ENCODE measurements around the gene FAM110C. TPM values are rescaled to one million over a fixed set of nuclear protein-coding genes. Genes with fewer than 3 reads are reported as not detected.

FAM110C gene
- total and polyA plus RNA-seq, 2 of the 8 experiments (the other 6 are each of a cell fraction or from before 2014, with no cell fraction given): 4.8 to 13.2 TPM

DNA sequence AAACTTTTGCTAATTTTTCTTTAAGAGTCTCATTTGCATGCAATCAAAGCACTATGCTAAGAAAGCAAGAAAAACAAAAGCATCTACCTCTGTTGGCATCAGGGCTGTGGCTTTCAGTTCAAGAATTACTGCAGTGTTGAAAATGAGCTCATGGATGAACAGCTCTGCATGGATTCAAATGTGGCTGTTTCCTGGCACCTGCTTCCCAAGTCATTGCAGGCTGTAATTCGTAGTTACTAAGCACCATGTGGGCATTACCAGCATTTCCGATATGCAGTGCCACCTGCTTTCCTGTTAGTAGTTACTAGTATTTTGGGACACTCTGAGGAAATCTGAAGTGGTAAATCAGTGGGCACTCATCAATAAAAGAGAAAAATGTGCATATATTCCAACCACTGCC lies 37.8 kb upstream of the FAM110C start:
- Histone ChIP-seq H3K79me2 (ENCODE audit: control insufficient read depth in 1 of 2, insufficient read depth in 2 of 2, low read length in 2 of 2) (no peaks in the 10 kb centered on the region), H3K4ac (replicated peaks; ENCODE audit: insufficient read length, low read depth, low read length) (no peak overlapping the region), H2BK120ac (replicated peaks; ENCODE audit: low read depth, low read length) (no peak overlapping the region), H2BK12ac (ENCODE audit: low read depth, low read length) (no peak overlapping the region), H3K9ac (replicated peaks in 1 of 4; ENCODE audit: extremely low read depth in 1 of 4, low read depth in 3 of 4, low read length in 3 of 4) (no peak overlapping the region), H4K91ac (replicated peaks; ENCODE audit: insufficient read length, low read length) (no peak overlapping the region), H2BK15ac (ENCODE audit: low read length) (no peak overlapping the region), H3K4me1 (replicated peaks in 1 of 4; ENCODE audit: control insufficient read depth in 3 of 4, insufficient read depth in 4 of 4, low read length in 3 of 4) (peaks cover 5 to 16% (median 10%) of the 10 kb centered on the region in 4 experiments), H3K9me3 (ENCODE audit: insufficient read depth in 2 of 2, low read depth in 1 of 2, low read length in 1 of 2) (no peaks in the 10 kb centered on the region), H3K4me2 (ENCODE audit: insufficient read depth in 1 of 2, low read depth in 2 of 2, low read length in 2 of 2) (no peak overlapping the region), H2BK20ac (ENCODE audit: low read length) (no peak overlapping the region), H3K23me2 (ENCODE audit: low read depth, low read length) (no peaks in the 10 kb centered on the region), H3K27ac (ENCODE audit: low read depth, low read length) (no peak overlapping the region), H2BK5ac (ENCODE audit: low read depth, low read length) (no peak overlapping the region), H4K20me1 (replicated peaks in 1 of 2; ENCODE audit: control insufficient read depth in 1 of 2, insufficient read depth in 2 of 2, low read length in 2 of 2) (no peaks in the 10 kb centered on the region), H3K4me3 (ENCODE audit: extremely low read depth in 1 of 4, insufficient read depth in 2 of 4, low read depth in 3 of 4, low read length in 4 of 4) (no peak overlapping the region), H3K18ac (ENCODE audit: extremely low read depth, low read length) (no peak overlapping the region), H3K27me3 (replicated peaks in 1 of 4; ENCODE audit: control insufficient read depth in 3 of 4, extremely low read depth in 1 of 4, insufficient read depth in 3 of 4, low read length in 3 of 4) (no peaks in the 10 kb centered on the region), H4K8ac (ENCODE audit: extremely low read depth, insufficient read depth, low read length) (no peak overlapping the region), H3K79me1 (ENCODE audit: low read depth, low read length) (no peaks in the 10 kb centered on the region), H4K5ac (ENCODE audit: insufficient read length, low read depth, low read length) (no peak overlapping the region), H2AK5ac (ENCODE audit: low read depth, low read length) (no peak overlapping the region), H3K23ac (ENCODE audit: insufficient read length) (no peak overlapping the region), H2AFZ (ENCODE audit: low read length) (no peak overlapping the region), H3K14ac (ENCODE audit: insufficient read length) (no peak overlapping the region), H3K56ac (replicated peaks; ENCODE audit: insufficient read length, low read depth, low read length) (no peak overlapping the region), H3K36me3 (ENCODE audit: control insufficient read depth in 2 of 4, insufficient read depth in 4 of 4, low read length in 3 of 4) (no peaks in the 10 kb centered on the region)
- FAIRE-seq: no peak
- ChIA-PET POLR2A (ENCODE audit: partially characterized antibody) (no interaction called here), CTCF (ENCODE audit: partially characterized antibody) (interaction anchor here (0.9 to 1.4 kb wide), 2 partner anchors 9 to 72 kb away, joined by 3 to 4 read pairs; no protein-coding TSS in a partner anchor)
- no peak for TF ChIP-seq SIX5 (IDR thresholded peaks at IDR 0.05; ENCODE audit: low read depth, low read length)
- no peak for TF ChIP-seq TCF12 (IDR thresholded peaks at IDR 0.05; ENCODE audit: low read depth, low read length)
- TF ChIP-seq BACH1 (IDR thresholded peaks at IDR 0.05; ENCODE audit: low read length): no peak
- no peak for TF ChIP-seq CBX8 (IDR thresholded peaks at IDR 0.05; ENCODE audit: borderline replicate concordance, low read depth, low read length)
- TF ChIP-seq, protein P1, sequence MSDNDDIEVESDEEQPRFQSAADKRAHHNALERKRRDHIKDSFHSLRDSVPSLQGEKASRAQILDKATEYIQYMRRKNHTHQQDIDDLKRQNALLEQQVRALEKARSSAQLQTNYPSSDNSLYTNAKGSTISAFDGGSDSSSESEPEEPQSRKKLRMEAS (IDR thresholded peaks at IDR 0.05): no peak
- TF ChIP-seq KDM4A (IDR thresholded peaks at IDR 0.05; ENCODE audit: low read depth, low read length, severe bottlenecking): no peak
- TF ChIP-seq KDM5A (IDR thresholded peaks at IDR 0.05; ENCODE audit: low read length): no peak
- TF ChIP-seq SUZ12 (IDR thresholded peaks at IDR 0.05; ENCODE audit: low read length): no peak
- TF ChIP-seq TEAD4 (IDR thresholded peaks at IDR 0.05; ENCODE audit: low read depth, low read length): no peak
- no peak for TF ChIP-seq SIN3A (conservative IDR thresholded peaks at IDR 0.05 in 1 of 2, IDR thresholded peaks at IDR 0.05 in 1 of 2; ENCODE audit: low read depth in 1 of 2, low read length in 2 of 2)
- no peak for DNase-seq (ENCODE audit: low read depth in 1 of 2, low spot score in 2 of 2)
- 88% methylated on average over 2 of the region's 2 CpGs; no CpG with 5 or more reads in 1 of the 2 experiments for WGBS, 2 experiments (ENCODE audit: extremely low coverage in 1 of 2, insufficient coverage in 1 of 2, insufficient read length in 1 of 2, insufficient replicate concordance in 2 of 2, low coverage in 1 of 2, low lambda C conversion rate in 2 of 2, missing lambda C conversion rate in 1 of 2)
